Esophagus squamous epithelium (tissue), 4 donors: Measurements from ENCODE around the gene ARHGAP4.

Source experiments
- CTCF ChIP-seq, 6 experiments: fragments of 450-650 bp in 4 of 6; fragments of 200-600 bp in 2 of 6; sonication (generic) in 2 of 6; IDR thresholded peaks; one replicate each; pipeline ENCODE4 v1.5.1; 2016 to 2019; ENCODE audit warnings: antibody characterized with exemption in 6 of 6, mild to moderate bottlenecking in 4 of 6, moderate library complexity in 4 of 6
- POLR2A ChIP-seq, 4 donors: fragments of 450-650 bp; IDR thresholded peaks; one replicate each; pipeline ENCODE4 v1.6.1; 2017; ENCODE audit warnings: antibody characterized with exemption in 4 of 4, mild to moderate bottlenecking in 4 of 4, moderate library complexity in 3 of 4

- TF ChIP-seq CTCF (IDR thresholded peaks at IDR 0.05) (no peak), POLR2A (IDR thresholded peaks at IDR 0.05) (no peak)
Observed at GRCh38 chrX:153959649-153960048, 33.6 kb upstream of the ARHGAP4 start.
